ENCODE data around the gene EGR4. TPM values are rescaled to one million over a fixed set of nuclear protein-coding genes. Genes with fewer than 3 reads are reported as not detected.

The EGR4 gene
- under 1 TPM in 1 of 2 donors, not detected in 1; 0.16 TPM for total RNA-seq

DNA sequence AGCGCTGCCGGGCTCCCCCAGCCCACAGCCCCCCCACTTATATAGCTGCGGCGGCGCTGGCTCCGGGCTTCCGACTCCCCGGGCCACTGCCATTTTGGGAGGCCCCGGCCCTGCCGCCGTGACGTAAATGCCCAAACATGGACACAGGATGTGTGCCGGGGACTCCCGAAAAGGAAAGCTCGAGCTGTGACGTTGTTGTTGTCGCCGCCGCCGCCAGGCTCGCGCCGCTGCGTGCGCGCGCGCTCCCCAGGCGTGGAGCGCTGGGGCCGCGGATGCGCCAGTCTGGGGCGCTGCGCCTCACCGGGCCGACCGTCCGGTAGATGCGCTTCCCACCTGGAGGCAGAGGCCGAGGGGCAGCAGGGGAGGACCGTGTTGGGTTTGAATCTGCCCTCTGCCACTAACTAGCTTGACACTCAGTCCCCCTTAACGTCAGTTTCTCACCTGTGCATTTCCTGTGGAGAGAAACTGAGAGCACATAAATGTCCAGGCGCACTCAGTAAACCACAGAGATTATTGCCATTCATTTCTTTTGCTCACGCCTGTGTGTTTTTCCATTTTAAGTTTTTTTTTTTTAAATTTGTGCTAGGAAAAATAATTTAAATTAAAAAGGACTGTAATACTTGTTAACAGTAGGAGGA lies at the start of gene EGR4:
Gene EGR4 (minus strand): TSS at position 15 of the 638 bp plus-strand sequence. CDS start 231 bp downstream, outside the sequence.
- TF ChIP-seq, protein P1, sequence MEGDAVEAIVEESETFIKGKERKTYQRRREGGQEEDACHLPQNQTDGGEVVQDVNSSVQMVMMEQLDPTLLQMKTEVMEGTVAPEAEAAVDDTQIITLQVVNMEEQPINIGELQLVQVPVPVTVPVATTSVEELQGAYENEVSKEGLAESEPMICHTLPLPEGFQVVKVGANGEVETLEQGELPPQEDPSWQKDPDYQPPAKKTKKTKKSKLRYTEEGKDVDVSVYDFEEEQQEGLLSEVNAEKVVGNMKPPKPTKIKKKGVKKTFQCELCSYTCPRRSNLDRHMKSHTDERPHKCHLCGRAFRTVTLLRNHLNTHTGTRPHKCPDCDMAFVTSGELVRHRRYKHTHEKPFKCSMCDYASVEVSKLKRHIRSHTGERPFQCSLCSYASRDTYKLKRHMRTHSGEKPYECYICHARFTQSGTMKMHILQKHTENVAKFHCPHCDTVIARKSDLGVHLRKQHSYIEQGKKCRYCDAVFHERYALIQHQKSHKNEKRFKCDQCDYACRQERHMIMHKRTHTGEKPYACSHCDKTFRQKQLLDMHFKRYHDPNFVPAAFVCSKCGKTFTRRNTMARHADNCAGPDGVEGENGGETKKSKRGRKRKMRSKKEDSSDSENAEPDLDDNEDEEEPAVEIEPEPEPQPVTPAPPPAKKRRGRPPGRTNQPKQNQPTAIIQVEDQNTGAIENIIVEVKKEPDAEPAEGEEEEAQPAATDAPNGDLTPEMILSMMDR (IDR thresholded peaks at IDR 0.05): no peak
- Histone ChIP-seq H3K27me3 (peaks cover 11 to 28% of the 10 kb centered on the region in 2 donors), H3K27ac (no peak within 1 kb of the TSS)

DNA sequence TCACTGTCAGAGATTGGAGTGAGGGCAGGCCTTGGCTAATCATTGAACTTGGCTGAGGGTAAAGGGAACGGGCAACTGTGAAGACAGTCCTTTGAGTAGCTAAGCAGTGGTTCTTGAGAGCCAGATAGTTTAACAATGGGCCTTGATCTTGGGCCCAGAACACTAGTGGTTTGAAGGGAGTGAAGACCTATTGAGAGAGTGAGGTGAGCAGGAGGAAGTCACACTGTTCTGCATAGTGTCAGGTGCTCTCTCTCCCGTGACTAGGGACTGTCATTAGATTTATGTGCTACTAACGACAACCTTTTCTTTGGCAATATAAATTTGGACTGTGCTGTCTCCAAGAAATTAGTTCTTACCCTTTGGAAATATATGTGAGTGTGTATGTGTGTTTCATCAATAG lies 47.7 kb upstream of the EGR4 start:
- H3K36me3 ChIP-seq: no peaks in the 10 kb centered on the region
- no peak overlapping the region for H3K27ac ChIP-seq
- H3K27me3 ChIP-seq: no peaks in the 10 kb centered on the region
- no peaks in the 10 kb centered on the region for H3K9me3 ChIP-seq
- DNase-seq (ENCODE audit: low spot score): no peak
- H3K4me1 ChIP-seq: no peaks in the 10 kb centered on the region
- no peak overlapping the region for H3K4me3 ChIP-seq
- TF ChIP-seq, protein P1 (IDR thresholded peaks at IDR 0.05): no peak

More for the DNA sequence above, at the start of gene EGR4:
- Histone ChIP-seq H3K36me3 (no peaks in the 10 kb centered on the region), H3K9me3 (peaks cover 0 to 6% of the 10 kb centered on the region in 2 donors), H3K4me3 (peak within 1 kb of the TSS; percentile 26 to 46), H3K4me1 (peaks cover 0 to 29% of the 10 kb centered on the region in 2 donors)
- DNase-seq (ENCODE audit: low spot score): peak; percentile 65

DNA sequence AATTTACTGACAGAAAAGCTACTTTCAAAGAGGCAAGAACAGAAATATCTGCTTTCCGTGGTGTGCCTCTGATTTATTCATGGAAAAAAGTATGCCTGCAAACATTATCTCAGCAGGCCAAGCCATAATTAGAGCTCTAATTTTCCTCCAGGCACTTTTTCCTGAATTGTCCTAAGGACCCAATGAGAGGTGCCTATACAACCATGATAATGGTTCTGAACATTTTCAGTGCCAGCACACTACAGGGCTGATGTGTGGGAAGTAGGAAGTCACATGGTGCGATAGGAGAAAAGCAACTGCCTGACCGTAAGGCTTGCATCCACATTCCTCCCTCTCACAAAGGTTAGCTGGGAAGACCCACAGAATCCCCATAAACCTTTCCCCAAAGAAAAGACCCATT lies 45.9 kb upstream of the EGR4 start:
- DNase-seq (ENCODE audit: low spot score): no peak
- no peak overlapping the region for H3K4me3 ChIP-seq
- TF ChIP-seq, protein P1 (IDR thresholded peaks at IDR 0.05): no peak

DNA sequence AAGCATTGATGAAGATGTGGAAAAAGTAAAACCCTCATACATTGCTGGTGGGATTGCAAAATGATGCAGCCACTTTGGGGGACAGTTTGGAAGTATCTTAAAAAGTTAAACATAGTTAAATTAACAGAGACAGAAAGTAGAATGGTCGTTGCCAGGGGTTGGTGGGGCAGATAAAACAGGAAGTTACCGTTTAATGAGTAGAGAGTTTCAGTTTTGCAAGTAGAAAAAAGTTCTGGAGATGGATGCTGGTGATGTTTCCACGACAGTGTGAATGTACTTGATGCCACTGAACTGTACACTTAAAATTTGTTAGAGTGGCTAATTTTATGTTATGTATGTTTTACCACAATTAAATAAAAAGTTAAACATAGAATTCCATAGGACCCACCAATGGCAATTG lies 44.5 kb upstream of the EGR4 start:
- no peak overlapping the region for H3K27ac ChIP-seq
- TF ChIP-seq, protein P1 (IDR thresholded peaks at IDR 0.05): no peak

More for the DNA sequence above, 45.9 kb upstream of the EGR4 start:
- no peaks in the 10 kb centered on the region for H3K36me3 ChIP-seq
- H3K9me3 ChIP-seq: no peaks in the 10 kb centered on the region
- no peaks in the 10 kb centered on the region for H3K4me1 ChIP-seq
- H3K27ac ChIP-seq: no peak overlapping the region
- no peaks in the 10 kb centered on the region for H3K27me3 ChIP-seq

DNA sequence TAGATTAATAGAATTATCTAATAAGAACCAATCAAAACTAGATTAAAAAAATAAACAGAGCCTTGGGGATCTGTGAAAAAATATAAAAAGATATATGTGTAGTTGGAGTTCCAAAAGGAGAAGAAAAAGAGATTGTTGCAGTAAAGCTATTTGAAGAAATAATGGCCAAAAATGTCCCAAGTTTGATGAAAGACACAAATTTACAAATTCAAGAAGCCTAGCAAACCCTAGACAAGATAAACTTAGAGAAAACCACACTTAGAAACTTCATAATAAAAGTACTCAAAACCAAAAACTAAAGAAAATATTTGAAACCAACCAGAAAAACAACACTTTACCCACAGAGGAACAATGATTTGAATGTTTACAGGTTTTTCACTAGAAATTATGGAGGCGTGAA lies 41.3 kb upstream of the EGR4 start:
- Histone ChIP-seq H3K27ac (no peak overlapping the region), H3K27me3 (no peaks in the 10 kb centered on the region), H3K4me1 (no peaks in the 10 kb centered on the region), H3K36me3 (no peaks in the 10 kb centered on the region), H3K4me3 (no peak overlapping the region), H3K9me3 (no peaks in the 10 kb centered on the region)
- TF ChIP-seq, protein P1 (IDR thresholded peaks at IDR 0.05): no peak
- DNase-seq (ENCODE audit: low spot score): no peak

More for the DNA sequence above, 44.5 kb upstream of the EGR4 start:
- Histone ChIP-seq H3K9me3 (no peaks in the 10 kb centered on the region), H3K4me1 (no peaks in the 10 kb centered on the region), H3K36me3 (no peaks in the 10 kb centered on the region), H3K4me3 (no peak overlapping the region), H3K27me3 (no peaks in the 10 kb centered on the region)
- no peak for DNase-seq (ENCODE audit: low spot score)

DNA sequence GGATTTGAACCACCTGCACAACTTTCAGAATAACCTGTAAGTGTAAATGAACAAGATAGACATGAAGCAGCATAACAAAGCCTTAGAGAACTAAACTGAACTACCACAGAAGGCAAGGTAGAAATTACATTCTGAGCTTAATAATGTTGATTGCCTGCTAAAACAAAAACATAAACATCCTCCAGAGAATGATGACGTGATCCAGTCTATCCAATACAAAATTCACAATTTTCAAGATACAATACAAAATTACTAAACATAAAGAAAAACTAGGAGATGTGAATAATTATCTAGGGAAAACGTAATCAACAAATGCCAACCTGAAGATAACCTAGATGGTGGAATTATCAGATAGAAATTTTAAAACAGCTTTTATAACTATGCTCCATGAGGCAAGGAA lies 40.7 kb upstream of the EGR4 start:
- no peaks in the 10 kb centered on the region for H3K9me3 ChIP-seq
- H3K4me1 ChIP-seq: no peaks in the 10 kb centered on the region
- TF ChIP-seq, protein P1 (IDR thresholded peaks at IDR 0.05): no peak
- DNase-seq (ENCODE audit: low spot score): no peak
- H3K27me3 ChIP-seq: no peaks in the 10 kb centered on the region
- H3K27ac ChIP-seq: no peak overlapping the region
- no peak overlapping the region for H3K4me3 ChIP-seq
- no peaks in the 10 kb centered on the region for H3K36me3 ChIP-seq

Measured in right atrium auricular region (tissue), 2 donors.